Esophagus squamous epithelium (tissue), 5 donors: Measurements from ENCODE around the gene ZC2HC1B. TPM values are rescaled to one million over a fixed set of nuclear protein-coding genes. Genes with fewer than 3 reads are reported as not detected.
"Not testable (repeated sequence)": the region's sequence is repeated elsewhere in the genome, so short reads cannot be mapped to it uniquely, and the experiment has no call there.

Source experiments
- DNase-seq: peaks from one replicate; lab custom pipeline; 2025; lab: John Stamatoyannopoulos, UW
- H3K27ac ChIP-seq, 4 donors: fragments of 200-600 bp; sonication (generic); one replicate each; pipeline ENCODE4 v1.5.1; 2016 to 2019; ENCODE audit warnings: mild to moderate bottlenecking in 1 of 4
- H3K27me3 ChIP-seq, 4 donors: fragments of 200-600 bp; sonication (generic); 1 replicate in 3 of 4; 2 replicates in 1 of 4; pipeline versions ENCODE4 v1.5.1 to v1.6.0; 2017 to 2021; ENCODE audit warnings: antibody characterized with exemption in 1 of 4
- H3K36me3 ChIP-seq, 3 donors: fragments of 200-600 bp; sonication (generic); one replicate each; pipeline ENCODE4 v1.5.1; 2016 to 2019
- H3K4me1 ChIP-seq, 3 donors: fragments of 200-600 bp; sonication (generic); one replicate each; pipeline ENCODE4 v1.5.1; 2017 to 2019
- H3K4me3 ChIP-seq, 4 donors: fragments of 200-600 bp; sonication (generic); 1 replicate in 3 of 4; 2 replicates in 1 of 4; pipeline ENCODE4 v1.5.1; 2016 to 2019; ENCODE audit warnings: mild to moderate bottlenecking in 2 of 4, moderate library complexity in 1 of 4
- H3K9me3 ChIP-seq, 3 donors: fragments of 200-600 bp; sonication (generic); one replicate each; pipeline ENCODE4 v1.5.1; 2016 to 2019
- CTCF ChIP-seq, 6 experiments: fragments of 450-650 bp in 4 of 6; fragments of 200-600 bp in 2 of 6; sonication (generic) in 2 of 6; IDR thresholded peaks; one replicate each; pipeline ENCODE4 v1.5.1; 2016 to 2019; ENCODE audit warnings: antibody characterized with exemption in 6 of 6, mild to moderate bottlenecking in 4 of 6, moderate library complexity in 4 of 6
- POLR2A ChIP-seq, 4 donors: fragments of 450-650 bp; IDR thresholded peaks; one replicate each; pipeline ENCODE4 v1.6.1; 2017; ENCODE audit warnings: antibody characterized with exemption in 4 of 4, mild to moderate bottlenecking in 4 of 4, moderate library complexity in 3 of 4
- WGBS, 2 donors: methylation state at CpG; one replicate each; pipeline ENCODE4 v1.1.5; 2018; 5-methylcytosine and 5-hydroxymethylcytosine counted together
- intact Hi-C: fragments of 100-400 bp; cut with DNase I; formaldehyde crosslinking; loops from one replicate; pipeline ENCODE4 v1.15.0; 2022
- total RNA-seq, 4 donors: library from RNA; depleted of rRNA; stranded (reverse); fragments of >200 nt; gene quantifications; one replicate each; pipeline ENCODE4 v1.1.0, GENCODE V29; 2016
- donor health status: DM: yes; HTN: yes; CAD: no.

The ZC2HC1B gene
- total RNA-seq, 4 donors from 2014 or later = not detected

GRCh38 chr6:143842461-143842901, 21.8 kb upstream of the ZC2HC1B start:
- H3K4me1 ChIP-seq = peaks cover 9 to 22% (median 11%) of the 10 kb centered on the region in 3 donors
- H3K36me3 ChIP-seq = peaks cover 7 to 28% (median 18%) of the 10 kb centered on the region in 3 donors
- H3K9me3 ChIP-seq = no peaks in the 10 kb centered on the region
- WGBS, 2 donors = 27 to 49% methylated on average over 7 of the region's 7 CpGs
- H3K4me3 ChIP-seq = peak overlapping the region; percentile 73 to 98 (median 80)
- TF ChIP-seq CTCF (IDR thresholded peaks at IDR 0.05) (no peak), POLR2A (IDR thresholded peaks at IDR 0.05) (no peak)
- peak overlapping the region; percentile 90 to 98 (median 94) for H3K27ac ChIP-seq
- no peak for DNase-seq
- intact Hi-C loops = no loop called here
- H3K27me3 ChIP-seq = no peaks in the 10 kb centered on the region

GRCh38 chr6:143842902-143843676, 21.2 kb upstream of the ZC2HC1B start, which contains the start of gene LTV1:
Gene LTV1, plus strand, starts transcription at chr6:143843338. Its CDS starts 140 bp downstream, at chr6:143843478.
- peak; percentile 79 for DNase-seq
- peaks cover 7 to 34% (median 20%) of the 10 kb centered on the region in 3 donors for H3K36me3 ChIP-seq
- intact Hi-C loops = no loop called here

GRCh38 chr6:143843677-143843999, 20.6 kb upstream of the ZC2HC1B start:
- Histone ChIP-seq H3K27me3 (no peaks in the 10 kb centered on the region), H3K9me3 (no peaks in the 10 kb centered on the region), H3K36me3 (peaks cover 12 to 39% (median 24%) of the 10 kb centered on the region in 3 donors), H3K27ac (peak overlapping the region; percentile 90 to 98 (median 94)), H3K4me3 (peak overlapping the region; percentile 73 to 98 (median 80)), H3K4me1 (peaks cover 9 to 22% (median 11%) of the 10 kb centered on the region in 3 donors)
- TF ChIP-seq CTCF (IDR thresholded peaks at IDR 0.05) (no peak), POLR2A (IDR thresholded peaks at IDR 0.05) (no peak)
- intact Hi-C loops = no loop called here
- 0 to 2% methylated on average over 1 to 6 of the region's 9 CpGs for WGBS, 2 donors
- no peak for DNase-seq

More at GRCh38 chr6:143842902-143843676, 21.2 kb upstream of the ZC2HC1B start, which contains the start of gene LTV1:
- WGBS, 2 donors = 0% methylated on average over 6 of the region's 64 CpGs; no CpG with 5 or more reads in 1 of the 2 donors
- H3K4me1 ChIP-seq = peaks cover 9 to 22% (median 11%) of the 10 kb centered on the region in 3 donors
- H3K4me3 ChIP-seq = peak within 1 kb of the TSS; percentile 73 to 98 (median 80)
- H3K27me3 ChIP-seq = no peaks in the 10 kb centered on the region
- TF ChIP-seq CTCF (IDR thresholded peaks at IDR 0.05) = peak in 2 of 6 experiments; percentile 10 to 30
- peak in 2 of 4 donors; percentile 38 to 57 for TF ChIP-seq POLR2A (IDR thresholded peaks at IDR 0.05)
- peak within 1 kb of the TSS; percentile 90 to 98 (median 94) for H3K27ac ChIP-seq
- H3K9me3 ChIP-seq = no peaks in the 10 kb centered on the region

- Histone ChIP-seq H3K4me1 (peaks cover 9 to 22% (median 11%) of the 10 kb centered on the region in 3 donors), H3K9me3 (no peaks in the 10 kb centered on the region), H3K27ac (peak overlapping the region; percentile 90 to 98 (median 94)), H3K27me3 (no peaks in the 10 kb centered on the region), H3K4me3 (peak overlapping the region; percentile 73 to 98 (median 80)), H3K36me3 (peaks cover 14 to 43% (median 27%) of the 10 kb centered on the region in 3 donors)
- intact Hi-C loops = no loop called here
- WGBS, 2 donors = 3 to 6% methylated on average over 4 of the region's 4 CpGs
- no peak for DNase-seq
- TF ChIP-seq CTCF (IDR thresholded peaks at IDR 0.05) (peak in 1 of 6 experiments; percentile 24), POLR2A (IDR thresholded peaks at IDR 0.05) (no peak)
Observed at GRCh38 chr6:143844006-143844405, 20.3 kb upstream of the ZC2HC1B start.

GRCh38 chr6:143845033-143845432, 19.2 kb upstream of the ZC2HC1B start:
- no peak overlapping the region for H3K4me3 ChIP-seq
- H3K4me1 ChIP-seq = peaks cover 9 to 22% (median 11%) of the 10 kb centered on the region in 3 donors
- WGBS, 2 donors = 79 to 81% methylated on average over 5 of the region's 5 CpGs
- H3K27ac ChIP-seq = no peak overlapping the region
- peaks cover 14 to 53% (median 27%) of the 10 kb centered on the region in 3 donors for H3K36me3 ChIP-seq
- H3K27me3 ChIP-seq = no peaks in the 10 kb centered on the region
- no peak for DNase-seq
- H3K9me3 ChIP-seq = no peaks in the 10 kb centered on the region
- TF ChIP-seq POLR2A (IDR thresholded peaks at IDR 0.05) (no peak), CTCF (IDR thresholded peaks at IDR 0.05) (no peak)
- intact Hi-C loops = no loop called here

GRCh38 chr6:143851706-143852105, 12.6 kb upstream of the ZC2HC1B start:
- H3K27ac ChIP-seq, intact Hi-C loops, H3K27me3 ChIP-seq, H3K4me3 ChIP-seq, H3K4me1 ChIP-seq, DNase-seq: not testable (repeated sequence)
- WGBS, 2 donors = 84 to 100% methylated on average over 2 of the region's 3 CpGs
- H3K36me3 ChIP-seq = peaks cover 17 to 100% (median 23%) of the 10 kb centered on the region in 3 donors
- peaks cover 0 to 13% (median 0%) of the 10 kb centered on the region in 3 donors for H3K9me3 ChIP-seq

- WGBS, 2 donors = 90 to 96% methylated on average over 1 of the region's 1 CpG
- H3K27me3 ChIP-seq, intact Hi-C loops: not testable (repeated sequence)
Observed at GRCh38 chr6:143855057-143855456, 9.2 kb upstream of the ZC2HC1B start.

More at GRCh38 chr6:143855057-143855456, 9.2 kb upstream of the ZC2HC1B start:
- peaks cover 18 to 100% (median 21%) of the 10 kb centered on the region in 3 donors for H3K36me3 ChIP-seq
- DNase-seq, H3K4me1 ChIP-seq, H3K27ac ChIP-seq, H3K4me3 ChIP-seq: not testable (repeated sequence)
- peaks cover 0 to 13% (median 0%) of the 10 kb centered on the region in 3 donors for H3K9me3 ChIP-seq
